GM21529 (cell line): Measurements from ENCODE around the gene SPOCK1.
"Not testable (repeated sequence)": the region's sequence is repeated elsewhere in the genome, so short reads cannot be mapped to it uniquely, and the experiment has no call there.

Experiments
- ATAC-seq: cut with Tn5 transposase; IDR thresholded peaks from one replicate; pipeline ENCODE4 v1.9.1; 2021; ENCODE audit not compliant: unreplicated experiment

Gene SPOCK1

DNA sequence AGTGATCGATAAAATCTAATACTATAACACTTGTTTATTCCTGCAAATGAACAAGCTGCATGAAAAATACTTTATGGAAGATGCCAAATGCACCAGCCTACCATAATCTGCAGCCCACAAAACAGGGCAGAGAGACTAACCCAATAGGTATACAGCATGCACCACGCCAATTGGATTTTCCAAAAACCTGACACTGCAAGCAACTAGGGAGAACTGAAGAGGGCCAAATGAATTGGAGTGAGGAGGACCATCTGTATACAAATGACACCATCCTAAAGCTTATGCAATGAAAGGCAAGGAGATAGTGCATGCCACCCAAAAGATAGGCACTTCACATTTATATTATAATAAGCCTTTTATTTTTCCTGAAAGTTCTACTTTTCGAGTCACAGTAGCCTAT is 100.4 kb downstream of the SPOCK1 start:
- no peak for ATAC-seq

GRCh38 chr5:137398154-137398553 is 101.0 kb downstream of the SPOCK1 start:
- ATAC-seq: no peak

- no peak for ATAC-seq
Observed at GRCh38 chr5:137395011-137395755, 103.9 kb downstream of the SPOCK1 start.

- no peak for ATAC-seq
Observed at GRCh38 chr5:137394380-137394779, 104.7 kb downstream of the SPOCK1 start.

- ATAC-seq: no peak
Observed at GRCh38 chr5:137393196-137393993, 105.7 kb downstream of the SPOCK1 start.

DNA sequence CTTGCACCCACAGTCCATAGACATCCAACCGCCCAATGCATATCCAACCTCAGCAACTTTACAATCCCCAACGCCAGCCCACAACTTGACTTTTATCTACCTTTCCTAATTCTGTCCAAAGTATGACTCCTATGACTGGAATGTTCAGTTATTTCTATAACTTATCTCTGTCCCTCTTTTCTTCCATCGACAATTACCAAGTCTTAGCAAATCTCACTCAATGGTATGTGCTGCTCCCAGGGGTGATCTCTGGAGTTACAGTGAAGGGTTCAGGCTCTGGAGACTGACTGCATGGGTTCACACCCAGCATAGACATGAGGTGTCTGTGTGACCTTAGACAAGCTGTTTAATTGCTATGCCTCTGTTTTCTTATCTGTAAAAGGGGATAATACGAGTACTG is 106.9 kb downstream of the SPOCK1 start:
- ATAC-seq: no peak

- ATAC-seq: not testable (repeated sequence)
Observed at GRCh38 chr5:137391044-137391443, 108.1 kb downstream of the SPOCK1 start.

GRCh38 chr5:137389042-137389441 is 110.1 kb downstream of the SPOCK1 start:
- no peak for ATAC-seq

GRCh38 chr5:137385064-137385463 is 114.1 kb downstream of the SPOCK1 start:
- ATAC-seq: no peak

DNA sequence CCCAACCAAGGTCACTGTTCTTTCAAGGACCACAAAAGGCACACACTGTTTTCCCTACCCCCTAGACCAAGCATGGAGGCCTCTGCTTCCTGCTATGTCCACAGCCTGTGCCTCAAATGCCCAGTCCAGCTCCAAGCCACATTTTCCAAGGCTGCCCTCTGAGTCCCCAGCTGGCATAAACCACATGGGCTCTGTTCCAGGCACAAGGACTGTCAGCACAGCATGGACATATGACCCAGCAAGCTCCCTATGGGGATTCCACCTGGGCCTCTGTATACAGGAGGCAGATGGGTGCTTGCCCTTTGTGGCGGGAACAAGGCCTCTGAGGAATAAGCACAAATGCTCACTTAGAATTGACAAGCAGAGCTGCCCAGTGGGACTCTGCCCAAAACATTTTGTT is 115.2 kb downstream of the SPOCK1 start:
- no peak for ATAC-seq

- no peak for ATAC-seq
Observed at GRCh38 chr5:137381555-137381954, 117.6 kb downstream of the SPOCK1 start.

- ATAC-seq: no peak
Observed at GRCh38 chr5:137379555-137380286, 119.4 kb downstream of the SPOCK1 start.

DNA sequence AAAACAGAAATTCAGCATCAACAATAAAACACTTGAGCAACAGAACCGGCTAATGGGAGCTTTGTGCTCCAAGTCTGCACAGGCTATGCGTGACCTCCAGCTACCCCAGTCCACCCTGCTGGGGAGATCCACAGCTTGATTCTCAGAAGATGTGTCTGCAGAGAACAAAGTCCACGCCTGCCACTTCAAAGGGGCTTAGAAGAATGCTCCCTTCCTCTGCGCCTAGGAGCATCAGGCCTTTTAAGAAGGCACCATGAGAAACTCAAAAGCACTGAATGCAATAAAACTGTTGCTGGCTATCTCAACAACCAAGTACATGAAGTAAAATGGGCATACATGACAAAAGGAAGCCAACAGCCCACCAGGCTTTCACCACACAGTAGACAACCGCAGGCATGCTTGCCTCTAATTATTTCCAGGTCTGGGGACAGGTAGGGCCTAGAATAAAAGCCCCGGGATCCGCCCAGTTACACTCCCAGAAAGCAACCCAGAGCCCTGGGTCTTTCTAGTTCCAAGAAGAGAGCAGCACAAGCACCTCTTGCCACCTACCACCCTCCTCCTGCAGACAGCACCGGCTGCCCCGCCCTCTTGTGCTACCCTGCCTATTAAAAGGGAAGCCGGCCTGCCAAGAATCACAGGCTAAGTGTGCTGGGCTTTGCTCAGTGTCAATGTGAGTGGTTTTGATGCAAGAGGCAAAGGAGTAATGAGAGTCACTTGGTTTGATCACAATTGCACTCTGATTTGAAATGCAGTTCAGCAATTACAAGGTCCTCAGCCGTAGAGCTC is 123.2 kb downstream of the SPOCK1 start:
- ATAC-seq: no peak

DNA sequence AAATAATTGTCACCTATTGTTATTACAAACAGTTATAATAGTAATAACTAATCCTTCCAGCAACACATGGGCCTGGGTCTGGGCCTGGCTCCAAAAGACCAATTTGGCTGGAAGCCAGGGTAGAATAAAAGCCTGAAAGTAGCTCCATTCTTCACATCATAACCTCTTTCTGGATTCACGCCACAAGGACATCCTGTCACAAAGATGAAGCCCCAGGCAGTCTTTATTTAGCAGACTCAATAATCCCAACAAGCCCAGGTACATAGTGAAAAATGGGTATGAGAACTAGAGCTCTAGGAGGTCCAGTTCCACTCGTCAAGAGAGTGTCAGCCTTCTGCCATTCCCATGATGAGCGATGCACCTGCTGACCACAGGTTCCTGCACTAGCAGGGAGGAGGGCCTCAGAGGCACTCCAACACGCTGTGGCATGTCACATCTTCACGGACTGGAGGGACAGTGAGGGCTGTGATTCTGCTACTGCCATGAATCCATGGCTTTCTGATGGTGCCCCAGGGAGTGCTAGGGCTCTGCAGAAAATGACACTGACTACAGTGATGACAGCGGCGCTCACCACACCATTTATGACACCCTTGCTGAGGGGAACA is 124.9 kb downstream of the SPOCK1 start:
- ATAC-seq: no peak

- no peak for ATAC-seq
Observed at GRCh38 chr5:137372773-137373160, 126.4 kb downstream of the SPOCK1 start.

DNA sequence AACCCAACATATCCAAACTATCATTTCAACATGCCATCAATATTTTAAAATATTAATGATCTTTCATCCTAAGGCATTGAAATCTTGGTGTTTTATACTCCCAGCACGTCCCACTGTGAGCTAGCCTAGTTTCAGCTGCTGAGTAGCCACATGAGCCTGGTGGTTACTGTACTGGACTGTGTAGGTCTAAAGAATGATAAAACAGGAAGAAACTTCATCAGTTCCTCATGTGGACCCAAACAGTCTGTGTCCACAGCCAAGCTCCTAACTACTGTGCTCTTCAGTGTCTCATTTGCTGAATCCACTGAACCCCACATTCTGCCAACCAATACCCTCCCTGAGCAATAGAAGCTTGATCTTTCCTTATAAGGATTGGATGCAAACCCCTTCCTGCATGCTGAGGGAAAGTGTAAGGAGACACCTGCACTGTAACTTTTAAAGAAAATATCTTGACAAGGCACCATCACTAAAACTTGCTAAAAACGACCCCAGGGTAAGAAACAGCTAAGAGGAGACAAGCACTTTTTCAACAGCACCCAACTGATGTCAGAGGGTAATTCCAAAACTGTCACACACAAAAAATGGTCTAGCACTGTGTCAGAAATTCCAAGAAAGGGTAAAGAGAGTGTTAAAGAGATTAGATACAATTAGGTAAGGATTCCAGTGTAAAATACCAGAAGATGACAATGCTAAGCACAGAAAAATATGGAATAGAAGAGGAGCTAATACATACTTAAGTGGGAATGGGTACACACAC is 126.9 kb downstream of the SPOCK1 start:
- ATAC-seq: no peak

- ATAC-seq: no peak
Observed at GRCh38 chr5:137370096-137371071, 128.7 kb downstream of the SPOCK1 start.

GRCh38 chr5:137368651-137369050 is 130.5 kb downstream of the SPOCK1 start:
- no peak for ATAC-seq

DNA sequence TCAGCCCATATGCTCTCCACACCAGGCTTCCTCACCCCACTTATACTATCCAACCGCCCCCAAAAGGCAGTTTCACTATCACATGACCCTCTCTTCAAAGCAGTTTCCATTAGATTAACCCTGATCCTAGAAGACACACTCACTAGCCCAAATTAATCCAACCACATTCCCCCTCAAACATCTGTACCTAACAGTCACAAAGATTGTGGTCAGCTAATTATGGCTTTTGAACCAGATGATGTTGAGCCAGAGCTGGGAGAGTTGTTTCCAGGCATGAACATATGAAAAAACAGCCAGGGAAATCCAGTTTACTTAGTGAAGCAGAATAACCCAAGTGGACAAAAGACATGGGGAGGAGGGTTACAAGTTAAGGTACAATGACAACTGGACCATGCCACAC is 131.2 kb downstream of the SPOCK1 start:
- no peak for ATAC-seq
